MCF 10A (cell line): ENCODE data around the gene F2R. TPM values are rescaled to one million over a fixed set of nuclear protein-coding genes. Genes with fewer than 3 reads are reported as not detected.

Experiments used
- BruUV-seq: library from RNA; stranded (reverse); fragments of 400-500 nt; replicated peaks from 2 replicates; lab custom pipeline; 2021; lab: Mats Ljungman, UMichigan
- CTCF ChIA-PET: fragments of 300-600 bp; sonication (Branson Sonifier 250); formaldehyde crosslinking; extraction: SDS; loops from one replicate; lab custom pipeline; 2021; ENCODE audit warnings: antibody characterized with exemption, inconsistent platforms; lab: Yijun Ruan, JAX
- POLR2A ChIA-PET: fragments of 300-600, 350-650 bp; sonication (Branson Sonifier 250); formaldehyde crosslinking; extraction: SDS; loops from one replicate; lab custom pipeline; 2020; ENCODE audit warnings: antibody characterized with exemption, inconsistent platforms; lab: Yijun Ruan, JAX
- DNase-seq: peaks from one replicate; pipeline ENCODE4 v3.0.0-alpha.2; 2018; ENCODE audit not compliant: unreplicated experiment
- H3K27ac Mint-ChIP-seq: one replicate; pipeline ENCODE4 v1.8.0; 2022; ENCODE audit warnings: mild to moderate bottlenecking, low read depth, mixed read lengths; ENCODE audit not compliant: unreplicated experiment
- H3K27me3 Mint-ChIP-seq: one replicate; pipeline ENCODE4 v1.8.0; 2022; ENCODE audit warnings: mixed read lengths; ENCODE audit not compliant: insufficient read depth, unreplicated experiment
- H3K36me3 Mint-ChIP-seq: one replicate; pipeline ENCODE4 v1.8.0; 2022; ENCODE audit warnings: mild to moderate bottlenecking, moderate library complexity, mixed read lengths; ENCODE audit not compliant: insufficient read depth, unreplicated experiment
- H3K4me1 Mint-ChIP-seq: one replicate; pipeline ENCODE4 v1.8.0; 2022; ENCODE audit warnings: mixed read lengths; ENCODE audit not compliant: insufficient read depth, unreplicated experiment
- H3K4me3 Mint-ChIP-seq: one replicate; pipeline ENCODE4 v1.8.0; 2022; ENCODE audit warnings: mild to moderate bottlenecking, moderate library complexity, mixed read lengths; ENCODE audit not compliant: unreplicated experiment
- H3K9me3 Mint-ChIP-seq: one replicate; pipeline ENCODE4 v1.8.0; 2022; ENCODE audit warnings: mixed read lengths; ENCODE audit not compliant: unreplicated experiment
- intact Hi-C: fragments of 100-400 bp; cut with micrococcal nuclease; formaldehyde crosslinking; loops from 2 replicates; pipeline ENCODE4 v1.14.1; 2022
- total RNA-seq: library from RNA; stranded (reverse); gene quantifications from 2 replicates; pipeline ENCODE4 v1.2.3, GENCODE V29; 2022
- TF ChIP-seq, protein P1 (sequence below): fragments of 200-600 bp; IDR thresholded peaks from one replicate; pipeline ENCODE4 v1.8.0; 2022; ENCODE audit warnings: antibody characterized with exemption, mild to moderate bottlenecking; ENCODE audit not compliant: unreplicated experiment

Gene F2R
- total RNA-seq, 1 experiment from 2014 or later = 17.6 TPM

DNA sequence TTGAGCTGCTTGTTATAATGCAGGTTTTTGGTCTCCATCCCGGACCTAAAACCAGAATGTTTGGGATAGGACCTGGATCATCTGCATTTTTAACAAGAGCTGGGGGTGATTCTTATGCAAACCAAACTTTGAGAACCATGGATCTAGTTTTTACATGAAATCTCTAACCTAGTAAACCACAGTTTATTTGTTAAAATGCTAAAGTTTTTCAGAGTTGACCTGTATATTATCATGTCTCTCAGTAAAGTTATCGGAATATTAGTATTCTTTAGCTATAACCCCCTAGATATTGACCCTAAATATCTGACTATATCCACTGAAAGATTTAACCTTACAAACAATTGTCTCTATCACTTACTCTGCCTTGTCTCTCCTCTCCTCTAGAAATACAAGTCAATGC is 28.7 kb downstream of the F2R start:
- no peaks in the 10 kb centered on the region for H3K36me3 Mint-ChIP-seq
- CTCF ChIA-PET = interaction anchor here (1.5 kb wide), 1 partner anchor 30 kb away, joined by 6 read pairs; no protein-coding TSS in a partner anchor
- POLR2A ChIA-PET = interaction anchor here (0.7 to 1.3 kb wide), 4 partner anchors 10 to 34 kb away, joined by 3 to 4 read pairs (median 4); no protein-coding TSS in a partner anchor
- intact Hi-C loops = no loop called here
- BruUV-seq = no TSS peak
- no peak for DNase-seq
- no peaks in the 10 kb centered on the region for H3K27me3 Mint-ChIP-seq
- H3K27ac Mint-ChIP-seq = peak overlapping the region; percentile 66
- H3K9me3 Mint-ChIP-seq = no peaks in the 10 kb centered on the region
- no peaks in the 10 kb centered on the region for H3K4me1 Mint-ChIP-seq
- no peak overlapping the region for H3K4me3 Mint-ChIP-seq
- TF ChIP-seq, protein P1, sequence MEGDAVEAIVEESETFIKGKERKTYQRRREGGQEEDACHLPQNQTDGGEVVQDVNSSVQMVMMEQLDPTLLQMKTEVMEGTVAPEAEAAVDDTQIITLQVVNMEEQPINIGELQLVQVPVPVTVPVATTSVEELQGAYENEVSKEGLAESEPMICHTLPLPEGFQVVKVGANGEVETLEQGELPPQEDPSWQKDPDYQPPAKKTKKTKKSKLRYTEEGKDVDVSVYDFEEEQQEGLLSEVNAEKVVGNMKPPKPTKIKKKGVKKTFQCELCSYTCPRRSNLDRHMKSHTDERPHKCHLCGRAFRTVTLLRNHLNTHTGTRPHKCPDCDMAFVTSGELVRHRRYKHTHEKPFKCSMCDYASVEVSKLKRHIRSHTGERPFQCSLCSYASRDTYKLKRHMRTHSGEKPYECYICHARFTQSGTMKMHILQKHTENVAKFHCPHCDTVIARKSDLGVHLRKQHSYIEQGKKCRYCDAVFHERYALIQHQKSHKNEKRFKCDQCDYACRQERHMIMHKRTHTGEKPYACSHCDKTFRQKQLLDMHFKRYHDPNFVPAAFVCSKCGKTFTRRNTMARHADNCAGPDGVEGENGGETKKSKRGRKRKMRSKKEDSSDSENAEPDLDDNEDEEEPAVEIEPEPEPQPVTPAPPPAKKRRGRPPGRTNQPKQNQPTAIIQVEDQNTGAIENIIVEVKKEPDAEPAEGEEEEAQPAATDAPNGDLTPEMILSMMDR = no peak

DNA sequence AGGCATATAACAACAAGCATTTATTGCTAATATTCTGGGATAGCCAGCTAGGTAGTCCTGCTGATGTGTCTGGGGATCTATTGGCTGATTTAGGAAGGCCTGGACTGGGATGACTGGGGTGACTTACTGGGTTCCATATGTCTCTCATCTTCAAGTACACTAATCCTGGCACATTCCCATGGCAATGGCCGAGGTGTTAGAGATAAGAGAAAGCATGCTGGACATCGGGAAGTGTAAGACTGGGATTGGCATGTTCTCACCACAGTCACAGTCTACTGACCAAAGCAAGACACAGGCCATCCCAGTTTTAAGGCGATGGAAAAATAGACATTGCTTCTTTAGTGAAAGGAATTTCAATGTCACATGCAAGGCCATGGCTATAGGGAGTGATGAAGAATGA is 29.7 kb downstream of the F2R start:
- Mint-ChIP-seq H3K4me1 (no peaks in the 10 kb centered on the region), H3K27ac (no peak overlapping the region), H3K4me3 (no peak overlapping the region), H3K27me3 (no peaks in the 10 kb centered on the region), H3K36me3 (no peaks in the 10 kb centered on the region), H3K9me3 (no peaks in the 10 kb centered on the region)
- no TSS peak for BruUV-seq
- TF ChIP-seq, protein P1 = no peak
- ChIA-PET CTCF (interaction anchor here (0.6 kb wide), 2 partner anchors 104 to 641 kb away, joined by 3 read pairs; no protein-coding TSS in a partner anchor), POLR2A (interaction anchor here (1.0 kb wide), 1 partner anchor 9 kb away, joined by 4 read pairs; no protein-coding TSS in a partner anchor)
- intact Hi-C loops = no loop called here
- DNase-seq = no peak

DNA sequence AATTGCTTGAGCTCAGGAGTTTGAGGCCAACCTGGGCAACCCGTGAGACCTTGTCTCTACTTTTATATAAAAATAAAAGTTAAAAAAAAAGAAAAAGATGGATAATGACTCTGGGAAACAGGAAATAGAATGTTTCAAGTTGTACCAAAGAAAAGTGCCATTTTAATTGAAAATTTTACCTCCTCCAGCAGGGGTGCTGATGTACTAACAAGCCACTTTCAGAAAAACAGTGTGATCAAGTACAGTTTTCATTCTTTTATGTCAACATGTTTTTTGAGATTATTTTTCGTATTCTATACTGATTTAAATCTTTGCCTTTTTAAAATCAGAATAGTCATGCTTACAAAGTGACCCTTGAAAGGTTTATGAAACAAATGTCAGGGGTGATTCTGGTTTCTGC is 30.8 kb downstream of the F2R start:
- CTCF ChIA-PET = no interaction called here
- no peak for DNase-seq
- no peaks in the 10 kb centered on the region for H3K9me3 Mint-ChIP-seq
- BruUV-seq = no TSS peak
- POLR2A ChIA-PET = interaction anchor here (0.6 kb wide), 1 partner anchor 51 kb away, joined by 4 read pairs; no protein-coding TSS in a partner anchor
- intact Hi-C loops = no loop called here
- H3K36me3 Mint-ChIP-seq = no peaks in the 10 kb centered on the region
- no peak overlapping the region for H3K4me3 Mint-ChIP-seq
- no peak overlapping the region for H3K27ac Mint-ChIP-seq
- TF ChIP-seq, protein P1 = no peak
- H3K27me3 Mint-ChIP-seq = no peaks in the 10 kb centered on the region
- no peaks in the 10 kb centered on the region for H3K4me1 Mint-ChIP-seq

DNA sequence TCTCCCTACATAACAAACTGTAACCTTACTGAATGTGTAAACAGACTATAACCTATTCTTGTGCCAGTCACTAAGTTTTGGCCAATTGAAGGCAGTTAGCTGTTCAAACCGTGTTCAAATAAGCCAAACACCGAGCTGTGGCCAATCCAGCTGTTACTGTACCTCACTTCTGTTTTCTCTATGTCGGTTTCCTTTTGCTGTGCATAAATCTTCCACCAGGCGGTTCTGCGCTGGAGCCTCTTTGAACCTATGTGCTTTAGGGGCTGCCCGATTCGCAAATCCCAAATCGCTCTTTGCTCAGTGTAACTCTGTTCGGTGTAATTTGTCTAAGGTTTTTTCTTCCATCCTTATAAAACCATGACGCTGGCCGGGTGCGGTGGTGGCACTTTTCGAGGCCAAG is 31.8 kb downstream of the F2R start:
- TF ChIP-seq, protein P1 = no peak
- DNase-seq = no peak
- Mint-ChIP-seq H3K9me3 (no peaks in the 10 kb centered on the region), H3K36me3 (no peaks in the 10 kb centered on the region), H3K27ac (no peak overlapping the region), H3K4me3 (no peak overlapping the region), H3K27me3 (no peaks in the 10 kb centered on the region), H3K4me1 (no peaks in the 10 kb centered on the region)
- BruUV-seq = no TSS peak
- POLR2A ChIA-PET = no interaction called here
- CTCF ChIA-PET = interaction anchor here (1.3 to 1.5 kb wide), 2 partner anchors 9 to 27 kb away, joined by 3 to 4 read pairs; no protein-coding TSS in a partner anchor
- intact Hi-C loops = no loop called here
